ENCODE results near the gene ZNF609.

DNA sequence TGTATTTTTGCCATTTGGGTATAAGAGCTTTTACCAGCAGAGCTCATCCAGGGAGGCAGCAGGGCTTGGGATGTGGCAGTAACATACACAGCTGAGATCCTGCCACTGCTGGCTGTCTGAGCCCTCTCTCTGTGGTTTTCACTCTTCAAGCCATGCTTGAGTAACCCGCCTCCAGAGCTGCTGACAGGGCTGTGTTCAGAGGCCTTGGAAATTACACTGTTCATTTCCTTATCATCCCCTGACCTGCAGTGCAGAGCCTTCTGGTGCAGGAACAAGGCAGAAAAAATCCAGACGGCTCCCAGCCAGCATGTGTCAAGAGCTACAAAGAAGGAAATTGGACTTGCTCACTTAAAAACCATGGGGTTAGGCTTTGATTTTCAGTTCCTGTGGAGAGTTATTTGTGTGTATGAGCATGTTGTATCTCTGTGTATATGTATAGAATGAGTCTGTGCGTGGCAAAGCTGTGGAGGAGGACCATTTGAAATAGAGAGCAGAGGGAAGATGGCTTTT, 47.0 kb downstream of the ZNF609 start:
- TF ChIP-seq EP300 (IDR thresholded peaks at IDR 0.05) = no peak
- TF ChIP-seq POLR2A (IDR thresholded peaks at IDR 0.05) = no peak
- no peak for TF ChIP-seq CTCF (IDR thresholded peaks at IDR 0.05)

Measured in suprapubic skin (tissue), 3 donors.